ENCODE data around the gene TTYH3. TPM values are rescaled to one million over a fixed set of nuclear protein-coding genes. Genes with fewer than 3 reads are reported as not detected.

The TTYH3 gene
- total RNA-seq, 2 donors from 2014 or later, result 11.2 to 32.0 TPM

- no peak for DNase-seq
- TF ChIP-seq CTCF (IDR thresholded peaks at IDR 0.05), result no peak
- TF ChIP-seq POLR2A (IDR thresholded peaks at IDR 0.05), result no peak
- Histone ChIP-seq H3K4me3 (no peak overlapping the region), H3K27ac (no peak overlapping the region), H3K36me3 (replicated peaks in 1 of 2; ENCODE audit: insufficient read depth in 1 of 2, low read depth in 2 of 2) (no peaks in the 10 kb centered on the region), H3K27me3 (no peaks in the 10 kb centered on the region), H3K4me1 (no peaks in the 10 kb centered on the region), H3K9me3 (no peaks in the 10 kb centered on the region)
- WGBS, 2 donors, result 67 to 72% methylated on average over 5 to 28 of the region's 33 CpGs
- ATAC-seq, result peak; percentile 5
- intact Hi-C loops (cut with DNase I), result no loop called here
These were observed 30.7 kb downstream of the TTYH3 start for GRCh38 chr7:2662273-2663120.

- no peak overlapping the region for H3K27ac ChIP-seq
- no peaks in the 10 kb centered on the region for H3K9me3 ChIP-seq
- no peaks in the 10 kb centered on the region for H3K27me3 ChIP-seq
- H3K36me3 ChIP-seq (replicated peaks in 1 of 2; ENCODE audit: insufficient read depth in 1 of 2, low read depth in 2 of 2), result no peaks in the 10 kb centered on the region
- no peak for TF ChIP-seq CTCF (IDR thresholded peaks at IDR 0.05)
- no peak for TF ChIP-seq POLR2A (IDR thresholded peaks at IDR 0.05)
- ATAC-seq (peak; percentile 25), DNase-seq (no peak)
- intact Hi-C loops (cut with DNase I), result no loop called here
- 60 to 73% methylated on average over 10 to 30 of the region's 30 CpGs for WGBS, 2 donors
- no peak overlapping the region for H3K4me3 ChIP-seq
- H3K4me1 ChIP-seq, result no peaks in the 10 kb centered on the region
These were observed 31.5 kb downstream of the TTYH3 start for GRCh38 chr7:2663121-2663886.

GRCh38 chr7:2663960-2664359 is 32.2 kb downstream of the TTYH3 start:
- ATAC-seq (no peak), DNase-seq (no peak)
- H3K27ac ChIP-seq, result no peak overlapping the region
- WGBS, 2 donors, result 49 to 51% methylated on average over 2 to 4 of the region's 4 CpGs
- H3K36me3 ChIP-seq (replicated peaks in 1 of 2; ENCODE audit: insufficient read depth in 1 of 2, low read depth in 2 of 2), result no peaks in the 10 kb centered on the region
- no peaks in the 10 kb centered on the region for H3K27me3 ChIP-seq
- no peaks in the 10 kb centered on the region for H3K9me3 ChIP-seq
- H3K4me3 ChIP-seq, result no peak overlapping the region
- TF ChIP-seq POLR2A (IDR thresholded peaks at IDR 0.05) (no peak), CTCF (IDR thresholded peaks at IDR 0.05) (no peak)
- H3K4me1 ChIP-seq, result no peaks in the 10 kb centered on the region
- intact Hi-C loops (cut with DNase I), result no loop called here

- TF ChIP-seq CTCF (IDR thresholded peaks at IDR 0.05) (no peak), POLR2A (IDR thresholded peaks at IDR 0.05) (no peak)
- WGBS, 2 donors, result 53 to 56% methylated on average over 22 to 33 of the region's 33 CpGs
- Histone ChIP-seq H3K9me3 (no peaks in the 10 kb centered on the region), H3K4me1 (no peaks in the 10 kb centered on the region), H3K27ac (no peak overlapping the region), H3K27me3 (no peaks in the 10 kb centered on the region), H3K36me3 (replicated peaks in 1 of 2; ENCODE audit: insufficient read depth in 1 of 2, low read depth in 2 of 2) (no peaks in the 10 kb centered on the region), H3K4me3 (no peak overlapping the region)
- intact Hi-C loops (cut with DNase I), result no loop called here
- DNase-seq, result no peak
- no peak for ATAC-seq
These were observed 33.6 kb downstream of the TTYH3 start for GRCh38 chr7:2665359-2665791.
